Left kidney (tissue), 8 donors: ENCODE data around the gene WDR46. TPM values are rescaled to one million over a fixed set of nuclear protein-coding genes. Genes with fewer than 3 reads are reported as not detected.

ENCODE experiments used
- DNase-seq: peaks from one replicate; pipeline ENCODE4 v3.0.0-alpha.2; 2013
- long read RNA-seq, 8 donors: transcript quantifications; one replicate each; lab custom pipeline, GENCODE V29; 2026
- polyA plus RNA-seq: library from polyadenylated mRNA; unstranded; fragments of 120-200 nt; gene quantifications from one replicate; pipeline ENCODE4 v1.2.1, GENCODE V29; 2013; ENCODE audit not compliant: insufficient read length

WDR46 gene
- polyA plus RNA-seq, result 59.7 TPM
- long read RNA-seq, donor 1, transcript WDR46-231 (15 exons, 2,358 nt), result major isoform, 8 of 8 reads
- long read RNA-seq, donor 1, partial matches to known transcripts, result 0 of 8 reads
- long read RNA-seq, donor 1, other reads (novel, unspliced or antisense), result 0 of 8 reads
- long read RNA-seq, donor 2, partial matches to known transcripts, result 0 of 3 reads
- long read RNA-seq, donor 2, other reads (novel, unspliced or antisense), result 0 of 3 reads
- long read RNA-seq, donor 3, transcript WDR46-231 (15 exons, 2,358 nt), result major isoform, 8 of 82 reads
- long read RNA-seq, donor 3, partial matches to known transcripts, result 68 of 82 reads
- long read RNA-seq, donor 3, other reads (novel, unspliced or antisense), result 6 of 82 reads
- long read RNA-seq, donor 4, partial matches to known transcripts, result 14 of 14 reads
- long read RNA-seq, donor 4, other reads (novel, unspliced or antisense), result 0 of 14 reads
- long read RNA-seq, donor 5, transcript WDR46-231 (15 exons, 2,358 nt), result major isoform, 11 of 12 reads
- long read RNA-seq, donor 5, partial matches to known transcripts, result 0 of 12 reads
- long read RNA-seq, donor 5, other reads (novel, unspliced or antisense), result 0 of 12 reads
- long read RNA-seq, donor 6, partial matches to known transcripts, result 0 of 4 reads
- long read RNA-seq, donor 6, other reads (novel, unspliced or antisense), result 0 of 4 reads
- long read RNA-seq, donor 7, transcript WDR46-231 (15 exons, 2,358 nt), result major isoform, 12 of 13 reads
- long read RNA-seq, donor 7, partial matches to known transcripts, result 0 of 13 reads
- long read RNA-seq, donor 7, other reads (novel, unspliced or antisense), result 0 of 13 reads
- long read RNA-seq, donor 8, partial matches to known transcripts, result 0 of 5 reads
- long read RNA-seq, donor 8, other reads (novel, unspliced or antisense), result 0 of 5 reads

GRCh38 chr6:33288921-33289783, at the start of gene WDR46, which contains the start of gene PFDN6:
Gene WDR46, minus strand, starts transcription at chr6:33289239. Its CDS starts 69 bp downstream, at chr6:33289170.
Gene PFDN6, plus strand, starts transcription at chr6:33289601. Its CDS starts 256 bp downstream, at chr6:33289857.
- DNase-seq, result peak; percentile 94

DNA sequence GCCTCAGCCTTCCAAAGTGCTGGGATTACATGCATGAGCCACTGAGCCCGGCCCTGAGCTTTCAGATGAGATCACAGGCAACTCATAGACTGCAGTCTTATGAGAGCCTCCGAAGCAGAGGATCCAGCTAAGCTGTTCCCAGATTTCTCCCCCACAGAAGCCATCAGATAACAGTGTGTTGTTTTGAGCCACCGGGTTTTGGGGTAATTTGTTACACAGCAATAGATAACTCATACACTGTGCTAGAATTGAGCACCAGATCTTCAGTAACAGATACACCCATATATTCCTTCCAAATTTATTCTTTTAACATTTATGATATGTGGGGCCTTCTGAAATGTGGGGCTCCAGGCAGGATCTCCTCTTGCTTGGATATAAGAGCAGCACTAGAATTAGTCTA, 47.5 kb upstream of the WDR46 start:
- DNase-seq, result no peak

GRCh38 chr6:33335916-33336315, 46.9 kb upstream of the WDR46 start:
- DNase-seq, result no peak

- no peak for DNase-seq
These were observed 44.6 kb upstream of the WDR46 start for GRCh38 chr6:33333666-33334065.

GRCh38 chr6:33330736-33331135, 41.7 kb upstream of the WDR46 start:
- no peak for DNase-seq

DNA sequence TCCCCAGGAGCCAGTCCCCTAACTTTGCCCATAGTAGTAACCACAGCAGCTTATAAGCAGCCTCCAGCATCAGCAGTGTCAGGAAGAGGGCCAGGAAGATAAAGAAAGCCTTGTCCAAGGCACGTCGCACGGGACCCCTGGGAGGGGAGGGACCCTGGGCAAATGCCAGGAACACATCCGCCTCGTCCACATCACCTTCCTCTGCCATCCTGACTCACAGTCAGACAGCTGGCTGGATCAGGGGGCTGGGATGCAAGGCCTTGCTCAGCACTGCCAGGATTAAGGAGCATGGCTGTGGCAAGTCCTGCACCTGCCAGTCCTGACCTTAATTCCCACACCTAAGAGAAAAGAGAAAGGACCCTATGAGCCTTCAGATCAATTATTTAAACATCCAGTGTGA, 40.0 kb upstream of the WDR46 start:
- DNase-seq, result no peak

DNA sequence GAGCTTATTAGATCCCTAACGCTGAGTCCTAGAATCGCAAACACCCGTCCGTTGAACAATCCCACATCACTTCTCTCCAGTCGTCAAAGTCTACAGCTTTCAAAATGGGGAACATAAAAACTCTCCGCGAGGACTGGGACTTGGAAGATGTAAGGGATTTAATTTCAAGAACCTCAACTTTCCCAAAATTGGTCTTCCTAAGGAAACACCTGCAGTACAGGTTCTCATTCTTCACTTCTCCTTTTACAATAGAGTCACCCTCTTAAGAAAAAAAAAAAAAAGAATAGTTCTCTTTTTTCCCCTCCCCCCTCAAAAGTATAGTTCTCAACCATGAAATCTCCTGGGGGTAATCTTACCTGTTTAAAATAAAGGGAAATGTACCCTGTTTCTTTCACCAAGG, 35.1 kb upstream of the WDR46 start:
- DNase-seq, result no peak

GRCh38 chr6:33323623-33323948, 34.5 kb upstream of the WDR46 start:
- no peak for DNase-seq

GRCh38 chr6:33321227-33321626, 32.2 kb upstream of the WDR46 start:
- DNase-seq, result no peak

DNA sequence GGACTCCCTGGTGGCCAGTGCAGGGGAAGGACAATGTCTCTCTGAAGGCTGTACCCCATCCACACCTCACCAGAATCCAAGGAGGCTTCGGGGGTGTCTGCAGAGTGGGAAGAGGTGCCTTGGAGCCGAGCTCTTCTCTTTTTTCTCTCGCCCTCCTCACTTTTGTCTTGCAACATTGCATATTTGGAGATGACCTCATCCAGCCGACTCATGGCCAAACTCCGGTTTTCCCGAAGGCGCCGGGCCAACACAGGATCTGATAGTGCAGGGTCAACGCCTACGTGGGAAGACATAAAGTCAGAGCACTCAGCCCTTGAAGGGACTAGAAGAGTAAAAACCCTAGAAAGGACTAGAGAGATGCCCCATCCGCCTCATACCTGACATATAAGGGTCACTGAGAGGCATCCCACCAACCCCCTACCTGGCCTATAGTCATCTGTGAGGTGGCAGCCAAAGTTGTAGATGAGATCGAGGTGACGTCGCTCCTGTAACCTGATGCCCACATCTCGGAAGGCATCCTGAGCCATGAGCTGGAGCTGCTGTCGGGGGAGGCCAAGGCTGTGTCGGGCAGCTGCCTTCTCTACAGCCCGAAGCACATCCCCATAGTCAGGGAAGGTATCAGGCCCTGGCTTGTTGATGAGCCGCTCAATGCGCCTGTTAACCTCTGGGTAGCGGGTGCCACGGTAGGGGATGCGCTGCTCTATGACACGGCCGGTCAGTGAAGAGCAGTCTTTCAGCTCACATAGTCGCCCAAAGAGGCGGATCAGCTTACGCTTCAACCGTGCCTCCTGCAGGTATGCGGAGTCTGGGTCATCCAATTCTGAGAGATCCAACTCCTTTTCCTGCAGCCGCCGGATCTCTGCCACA, 31.5 kb upstream of the WDR46 start:
- DNase-seq, result no peak

GRCh38 chr6:33319939-33320314, 30.9 kb upstream of the WDR46 start:
- no peak for DNase-seq

GRCh38 chr6:33318426-33319073, 29.5 kb upstream of the WDR46 start:
- DNase-seq, result no peak

DNA sequence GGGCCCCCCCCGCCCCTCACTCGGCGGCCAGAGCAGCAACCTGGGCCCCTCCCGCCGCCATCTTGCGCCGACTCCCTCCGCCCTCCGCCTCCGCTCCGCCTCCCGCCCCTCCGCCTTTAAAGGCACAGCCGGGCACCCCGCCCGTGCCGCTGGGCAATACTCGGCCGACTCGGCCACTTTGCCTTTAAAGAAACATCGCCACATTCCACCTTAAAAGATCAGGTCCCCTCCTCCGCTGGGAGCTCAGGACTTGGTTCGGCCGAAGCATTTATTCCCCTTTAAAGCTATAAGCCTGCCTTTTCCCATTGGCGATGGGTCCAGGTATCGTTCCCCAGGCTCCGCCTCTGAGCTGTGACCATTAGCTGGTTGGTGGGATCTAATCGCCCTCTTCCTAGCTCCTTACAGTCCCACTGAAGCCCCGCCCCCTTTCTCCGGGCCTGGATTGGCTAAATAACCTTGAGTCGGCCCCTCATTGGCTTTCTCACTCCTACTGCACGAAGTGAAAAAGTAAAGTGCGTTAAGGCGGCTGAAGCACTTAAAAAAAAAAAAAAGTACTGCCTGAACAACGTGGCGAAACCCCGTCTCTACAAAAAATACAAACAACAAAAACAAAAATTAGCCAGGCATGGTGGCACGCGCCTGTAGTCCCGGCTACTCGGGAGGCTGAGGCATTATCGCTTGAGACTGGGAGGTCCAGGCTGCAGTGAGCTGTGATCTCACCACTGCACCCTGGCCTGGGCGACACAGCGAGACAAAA, 28.8 kb upstream of the WDR46 start, which contains the start of gene ZBTB22:
TSS of gene ZBTB22 (minus strand) at position 76 of the 757 bp plus-strand sequence. CDS start 828 bp downstream, outside the sequence.
- peak; percentile 100 for DNase-seq

DNA sequence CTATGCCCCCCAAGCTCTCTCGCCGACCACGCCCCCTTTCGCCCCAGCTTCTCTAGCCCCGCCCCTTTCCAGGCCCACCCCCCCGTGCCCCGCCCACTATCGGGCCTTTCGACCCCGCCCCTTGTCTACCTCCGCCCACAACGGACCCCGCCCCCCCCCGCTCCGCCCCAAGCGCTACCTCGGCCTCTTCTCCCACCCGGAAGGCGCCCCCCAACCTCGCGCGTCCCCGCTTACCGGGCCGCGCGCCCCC, 28.3 kb upstream of the WDR46 start:
- DNase-seq, result no peak

DNA sequence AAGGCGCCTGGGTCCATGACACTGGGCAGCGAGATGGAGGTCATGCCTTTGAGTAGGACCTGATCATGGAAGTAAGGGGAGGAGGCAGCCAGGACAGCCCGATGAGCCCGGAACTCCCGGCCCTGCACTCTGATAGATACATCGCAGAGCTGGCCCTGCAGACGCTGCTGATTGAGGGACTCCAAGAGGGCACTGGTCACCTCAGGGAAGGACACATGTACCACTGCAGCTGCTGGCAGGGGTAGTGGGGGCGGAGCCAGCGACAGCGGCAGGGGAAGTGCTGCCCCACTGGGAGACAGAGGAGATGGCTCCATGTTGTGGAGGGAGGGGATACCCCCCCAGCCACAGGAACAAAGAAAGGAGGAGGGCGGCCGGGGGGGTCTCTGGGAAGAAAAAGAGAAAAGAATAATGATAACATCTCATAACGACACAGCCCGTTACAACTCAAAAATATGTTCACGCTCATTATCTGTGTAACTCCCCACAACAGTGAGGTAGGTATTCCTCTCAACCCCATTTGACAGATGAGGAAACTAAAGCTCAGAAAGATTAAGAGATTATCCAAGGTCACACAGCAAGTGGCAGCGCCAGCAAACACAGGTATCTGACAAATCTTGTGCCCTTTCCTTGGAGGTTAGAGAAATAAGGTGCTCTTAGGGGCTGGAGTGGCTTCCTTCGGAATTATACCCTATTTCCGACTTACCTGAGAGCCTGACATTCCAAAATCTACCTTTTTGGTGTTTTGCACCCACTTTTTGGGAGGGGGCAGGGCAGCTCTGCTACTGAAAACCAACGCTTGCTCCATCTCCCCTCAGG, 27.8 kb upstream of the WDR46 start:
- DNase-seq, result no peak

DNA sequence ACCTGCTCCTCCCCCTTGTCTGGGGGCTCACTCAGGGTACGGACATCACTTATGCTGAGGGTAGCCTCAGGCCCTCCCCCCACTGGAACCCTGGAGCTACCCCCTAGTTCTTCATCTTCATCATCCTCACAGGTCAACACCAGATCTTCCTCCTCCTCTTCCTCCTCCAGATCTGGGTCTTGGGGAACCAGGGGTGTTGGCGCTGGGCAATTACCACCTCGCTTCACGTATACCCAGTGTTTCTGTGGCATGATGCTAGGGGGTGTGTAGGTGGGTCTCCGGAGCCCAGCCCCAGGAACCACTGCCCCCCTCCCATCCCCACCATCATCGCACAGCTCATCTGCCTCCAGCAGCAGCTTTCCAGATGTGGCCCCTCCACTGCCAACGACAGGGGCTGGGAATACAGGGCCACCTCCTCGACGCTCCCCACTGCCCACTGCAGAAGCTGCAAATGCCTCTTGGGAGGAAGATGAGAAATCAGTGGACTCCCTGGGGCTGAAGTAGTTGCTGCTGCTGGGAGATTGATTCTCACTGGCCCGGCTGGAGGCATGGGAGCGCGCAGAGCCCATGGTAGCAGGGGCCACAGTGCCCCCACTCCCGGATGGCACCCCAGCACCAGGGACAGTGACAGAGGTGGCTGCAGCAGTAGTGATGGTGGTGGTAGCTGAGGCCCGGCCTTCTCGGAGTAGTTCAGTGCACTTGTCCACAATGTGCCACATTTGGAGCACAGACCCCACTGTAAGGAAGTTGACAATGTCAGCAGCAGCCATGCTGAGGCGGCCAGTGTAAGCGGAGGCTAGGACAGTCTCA, 27.0 kb upstream of the WDR46 start:
- DNase-seq, result no peak

DNA sequence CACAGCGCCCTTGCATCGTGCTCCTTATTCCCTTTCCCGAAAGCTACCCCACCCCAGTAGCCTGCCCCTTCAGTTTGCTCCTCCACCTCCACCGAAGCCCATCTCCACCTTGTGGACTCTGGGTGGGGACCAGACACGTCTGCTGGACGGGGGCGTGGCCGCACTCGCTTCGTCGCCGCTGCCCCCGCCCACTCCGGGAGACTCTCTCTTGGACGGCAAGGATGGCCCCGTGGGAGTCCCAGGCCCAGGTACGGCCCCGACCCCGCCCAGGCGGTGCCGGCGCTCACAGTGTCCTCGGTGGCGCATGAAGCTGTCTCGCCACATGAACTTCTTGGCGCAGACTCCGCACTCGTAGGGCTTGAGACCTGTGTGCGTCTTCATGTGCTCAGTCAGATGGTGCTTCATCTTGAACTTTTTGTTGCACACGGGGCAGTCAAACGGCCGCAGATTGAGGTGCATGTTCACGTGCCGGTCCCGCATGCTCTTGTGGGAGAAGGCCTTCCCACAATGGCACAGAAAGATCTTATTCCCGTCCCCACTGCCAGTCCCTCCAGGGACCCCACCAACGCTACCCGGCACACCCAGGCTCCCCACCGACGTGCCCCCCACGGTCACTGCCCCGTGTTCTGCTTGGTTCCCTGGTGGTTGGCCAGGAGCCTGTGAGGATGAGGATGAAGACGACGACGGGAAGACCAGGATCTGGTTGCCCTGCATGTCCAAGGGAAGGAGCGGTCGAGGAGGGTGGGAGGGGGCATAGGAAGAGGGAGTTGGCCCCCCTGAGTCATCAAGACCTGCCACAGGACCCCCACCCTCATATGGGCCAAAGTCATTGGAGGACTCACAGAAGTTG, 26.1 kb upstream of the WDR46 start:
- DNase-seq, result no peak
